WTC11 (cell line): ENCODE data around the gene GSX1.

Experiments used
- ATF2 ChIP-seq: sonication (generic); formaldehyde crosslinking; IDR thresholded peaks from 2 replicates; pipeline ENCODE4 v1.8.1; 2022; ENCODE audit warnings: low read depth, missing genetic modification reagents, borderline replicate concordance
- CTCF ChIP-seq: fragments of 200-600 bp; IDR thresholded peaks from 2 replicates; pipeline ENCODE4 v1.8.0; 2022; ENCODE audit warnings: antibody characterized with exemption
- E2F1 ChIP-seq: sonication (generic); formaldehyde crosslinking; IDR thresholded peaks from 2 replicates; pipeline ENCODE4 v1.8.0; 2022; ENCODE audit warnings: mild to moderate bottlenecking, missing genetic modification reagents
- ELF4 ChIP-seq: sonication (generic); formaldehyde crosslinking; IDR thresholded peaks from 2 replicates; pipeline ENCODE4 v1.8.1; 2022; ENCODE audit warnings: low read depth, mild to moderate bottlenecking, moderate library complexity, missing genetic modification reagents
- ESRRA ChIP-seq: sonication (generic); formaldehyde crosslinking; IDR thresholded peaks from 2 replicates; pipeline ENCODE4 v1.8.1; 2022; ENCODE audit warnings: mild to moderate bottlenecking, missing genetic modification reagents, borderline replicate concordance
- GABPB1 ChIP-seq: sonication (generic); formaldehyde crosslinking; IDR thresholded peaks from 2 replicates; pipeline ENCODE4 v1.8.1; 2023; ENCODE audit warnings: mild to moderate bottlenecking, missing genetic modification reagents
- SMAD4 ChIP-seq: sonication (generic); formaldehyde crosslinking; IDR thresholded peaks from 2 replicates; pipeline ENCODE4 v1.8.0; 2022; ENCODE audit warnings: mild to moderate bottlenecking, missing genetic modification reagents
- SP1 ChIP-seq: sonication (generic); formaldehyde crosslinking; conservative IDR thresholded peaks from 2 replicates; pipeline ENCODE4 v1.8.1; 2022; ENCODE audit warnings: missing genetic modification reagents
- TP53 ChIP-seq: sonication (generic); formaldehyde crosslinking; IDR thresholded peaks from 2 replicates; pipeline ENCODE4 v1.8.1; 2023; ENCODE audit warnings: mild to moderate bottlenecking, missing genetic modification reagents
- USF2 ChIP-seq: sonication (generic); formaldehyde crosslinking; IDR thresholded peaks from 2 replicates; pipeline ENCODE4 v1.8.1; 2023; ENCODE audit warnings: mild to moderate bottlenecking, missing genetic modification reagents, moderate library complexity
- ZSCAN18 ChIP-seq: fragments of 250-450 bp; sonication (Bioruptor Pico); IDR thresholded peaks from 2 replicates; pipeline ENCODE4 v2.1.2; 2022; ENCODE audit warnings: mild to moderate bottlenecking, moderate library complexity
- TF ChIP-seq, protein P1 (sequence below): sonication (generic); formaldehyde crosslinking; IDR thresholded peaks from 2 replicates; pipeline ENCODE4 v1.8.0; 2022; ENCODE audit warnings: mild to moderate bottlenecking, missing genetic modification reagents
- TF ChIP-seq, protein P2 (sequence below): sonication (generic); formaldehyde crosslinking; conservative IDR thresholded peaks from 2 replicates; pipeline ENCODE4 v1.8.1; 2022; ENCODE audit warnings: mild to moderate bottlenecking, missing genetic modification reagents

DNA sequence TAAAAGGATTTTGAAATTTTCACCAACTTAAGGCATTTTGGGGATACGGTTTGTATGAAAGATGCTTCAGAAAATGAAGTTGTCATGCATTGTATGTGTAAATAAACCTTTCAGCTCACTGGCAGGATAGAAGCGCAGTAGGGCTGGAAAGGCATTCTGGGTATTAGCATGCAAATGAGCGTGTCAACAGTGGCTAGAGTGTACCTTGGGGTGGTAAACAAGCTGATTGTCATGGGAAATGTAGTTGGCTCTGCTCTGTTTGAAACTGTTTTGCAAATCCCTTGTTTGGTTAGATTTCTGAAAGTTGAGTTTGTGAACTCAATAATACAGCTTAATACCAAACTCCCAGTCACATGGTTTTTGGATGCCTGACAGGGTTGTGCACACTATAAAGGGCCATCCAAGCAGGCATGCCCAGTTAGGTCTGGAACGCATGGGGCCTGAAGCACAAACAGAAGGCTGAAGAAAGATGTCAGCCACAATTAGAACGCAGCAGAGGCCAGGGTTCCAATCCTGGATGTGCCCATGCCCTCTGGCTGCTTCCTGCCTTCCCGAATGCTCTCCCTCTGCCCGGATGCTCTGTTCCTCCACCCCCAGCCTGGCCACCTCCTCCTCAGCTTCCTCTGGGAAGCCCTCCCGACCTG, 14.6 kb downstream of the GSX1 start:
- no peak for TF ChIP-seq CTCF
- TF ChIP-seq ATF2 (CRISPR knock-in tag): no peak
- no peak for TF ChIP-seq ZSCAN18
- TF ChIP-seq, protein P1, sequence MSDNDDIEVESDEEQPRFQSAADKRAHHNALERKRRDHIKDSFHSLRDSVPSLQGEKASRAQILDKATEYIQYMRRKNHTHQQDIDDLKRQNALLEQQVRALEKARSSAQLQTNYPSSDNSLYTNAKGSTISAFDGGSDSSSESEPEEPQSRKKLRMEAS (CRISPR knock-in tag): no peak
- TF ChIP-seq GABPB1: no peak
- no peak for TF ChIP-seq TP53 (CRISPR knock-in tag)
- no peak for TF ChIP-seq ESRRA (CRISPR knock-in tag)
- TF ChIP-seq, protein P2, sequence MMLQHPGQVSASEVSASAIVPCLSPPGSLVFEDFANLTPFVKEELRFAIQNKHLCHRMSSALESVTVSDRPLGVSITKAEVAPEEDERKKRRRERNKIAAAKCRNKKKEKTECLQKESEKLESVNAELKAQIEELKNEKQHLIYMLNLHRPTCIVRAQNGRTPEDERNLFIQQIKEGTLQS (CRISPR knock-in tag): no peak
- no peak for TF ChIP-seq SP1
- no peak for TF ChIP-seq USF2
- no peak for TF ChIP-seq SMAD4 (CRISPR knock-in tag)
- TF ChIP-seq ELF4 (CRISPR knock-in tag): no peak
- TF ChIP-seq E2F1 (CRISPR knock-in tag): no peak
